C4-2B (cell line): ENCODE results near the gene MT1M.
A peak's percentile ranks its signal among the peaks of the same experiment; 100 is the strongest.

ENCODE experiments used
- H3K27ac ChIP-seq: fragments of 450-650 bp; 2 replicates; pipeline ENCODE4 v1.5.1; 2017
- CTCF ChIP-seq: fragments of 450-650 bp; conservative IDR thresholded peaks from 2 replicates; pipeline ENCODE4 v1.5.1; 2017; ENCODE audit warnings: mild to moderate bottlenecking
- ZFX ChIP-seq: fragments of 450-650 bp; IDR thresholded peaks from 2 replicates; pipeline ENCODE4 v1.6.1; 2017

Gene MT1M

GRCh38 chr16:56639045-56639444 lies 6.6 kb downstream of the MT1M start:
- TF ChIP-seq CTCF (no peak), ZFX (no peak)
- peak overlapping the region; percentile 24; the same call in 1 of the 2 replicates for H3K27ac ChIP-seq

GRCh38 chr16:56640076-56640475 lies 7.6 kb downstream of the MT1M start:
- no peak for TF ChIP-seq ZFX
- TF ChIP-seq CTCF, result no peak
- no peak overlapping the region; the same call in 1 of the 2 replicates for H3K27ac ChIP-seq

- TF ChIP-seq CTCF (no peak), ZFX (no peak)
- no peak overlapping the region for H3K27ac ChIP-seq
These were observed 8.7 kb downstream of the MT1M start for GRCh38 chr16:56641166-56641565.

GRCh38 chr16:56643080-56643778 lies 10.8 kb downstream of the MT1M start:
- peak overlapping the region; percentile 45; the same call in 1 of the 2 replicates for H3K27ac ChIP-seq
- TF ChIP-seq CTCF, result peak; percentile 73
- no peak for TF ChIP-seq ZFX

- TF ChIP-seq CTCF (peak; percentile 46), ZFX (no peak)
- H3K27ac ChIP-seq, result peak overlapping the region; percentile 45; the same call in 1 of the 2 replicates
These were observed 11.4 kb downstream of the MT1M start for GRCh38 chr16:56643833-56644232.

- TF ChIP-seq CTCF (no peak), ZFX (no peak)
- H3K27ac ChIP-seq, result no peak overlapping the region
These were observed 12.9 kb downstream of the MT1M start for GRCh38 chr16:56645311-56645710.

- TF ChIP-seq ZFX (no peak), CTCF (no peak)
These were observed 13.4 kb downstream of the MT1M start for GRCh38 chr16:56645838-56646237.

More at GRCh38 chr16:56645838-56646237, 13.4 kb downstream of the MT1M start:
- H3K27ac ChIP-seq, result no peak overlapping the region
